DMS53 treated with DMSO at 0.1 percent for 48 hours (cell line): ENCODE measurements around the gene RSRC2.
"Not testable (repeated sequence)": the region's sequence is repeated elsewhere in the genome, so short reads cannot be mapped to it uniquely, and the experiment has no call there.

Experiments
- DNase-seq: peaks from one replicate; lab custom pipeline; 2025; ENCODE audit not compliant: unreplicated experiment; lab: John Stamatoyannopoulos, UW

RSRC2 gene

GRCh38 chr12:122519418-122519817 is 7.3 kb downstream of the RSRC2 start:
- no peak for DNase-seq

- no peak for DNase-seq
These were observed 7.8 kb downstream of the RSRC2 start for GRCh38 chr12:122518908-122519307.

GRCh38 chr12:122517877-122518276 is 8.9 kb downstream of the RSRC2 start:
- no peak for DNase-seq

GRCh38 chr12:122516544-122517361 is 10.0 kb downstream of the RSRC2 start:
- DNase-seq, result no peak

GRCh38 chr12:122515275-122515674 is 11.5 kb downstream of the RSRC2 start:
- DNase-seq, result no peak

- DNase-seq, result no peak
These were observed 13.1 kb downstream of the RSRC2 start for GRCh38 chr12:122513660-122514059.

- not testable (repeated sequence) for DNase-seq
These were observed 13.7 kb downstream of the RSRC2 start for GRCh38 chr12:122513028-122513427.

- no peak for DNase-seq
These were observed 18.6 kb downstream of the RSRC2 start for GRCh38 chr12:122508163-122508562.

GRCh38 chr12:122506393-122506938 is 20.3 kb downstream of the RSRC2 start:
- DNase-seq, result no peak

GRCh38 chr12:122505419-122506051 is 21.2 kb downstream of the RSRC2 start:
- no peak for DNase-seq

- DNase-seq, result no peak
These were observed 22.7 kb downstream of the RSRC2 start for GRCh38 chr12:122503783-122504590.

- DNase-seq, result no peak
These were observed 23.5 kb downstream of the RSRC2 start for GRCh38 chr12:122503147-122503751.

- DNase-seq, result no peak
These were observed 25.2 kb downstream of the RSRC2 start for GRCh38 chr12:122501489-122501989.

- peak; percentile 99 for DNase-seq
These were observed 25.8 kb downstream of the RSRC2 start, which contains the start of gene ZCCHC8 for GRCh38 chr12:122500685-122501488. ZCCHC8 (minus strand) TSS chr12:122500932; CDS start chr12:122500840, 92 bp downstream.

- peak; percentile 26 for DNase-seq
These were observed 26.6 kb downstream of the RSRC2 start for GRCh38 chr12:122499991-122500684.

- DNase-seq, result no peak
These were observed 31.5 kb downstream of the RSRC2 start for GRCh38 chr12:122495258-122495657.

GRCh38 chr12:122493222-122493621 is 33.5 kb downstream of the RSRC2 start:
- not testable (repeated sequence) for DNase-seq

- no peak for DNase-seq
These were observed 34.7 kb downstream of the RSRC2 start for GRCh38 chr12:122491991-122492390.

- no peak for DNase-seq
These were observed 37.7 kb downstream of the RSRC2 start for GRCh38 chr12:122489038-122489437.
